NCI-H82 (cell line): ENCODE results near the gene BHLHA9.
"Not testable (repeated sequence)": the region's sequence is repeated elsewhere in the genome, so short reads cannot be mapped to it uniquely, and the experiment has no call there.

Source experiments
- DNase-seq: peaks from one replicate; lab custom pipeline; 2025; lab: John Stamatoyannopoulos, UW

The BHLHA9 gene

DNA sequence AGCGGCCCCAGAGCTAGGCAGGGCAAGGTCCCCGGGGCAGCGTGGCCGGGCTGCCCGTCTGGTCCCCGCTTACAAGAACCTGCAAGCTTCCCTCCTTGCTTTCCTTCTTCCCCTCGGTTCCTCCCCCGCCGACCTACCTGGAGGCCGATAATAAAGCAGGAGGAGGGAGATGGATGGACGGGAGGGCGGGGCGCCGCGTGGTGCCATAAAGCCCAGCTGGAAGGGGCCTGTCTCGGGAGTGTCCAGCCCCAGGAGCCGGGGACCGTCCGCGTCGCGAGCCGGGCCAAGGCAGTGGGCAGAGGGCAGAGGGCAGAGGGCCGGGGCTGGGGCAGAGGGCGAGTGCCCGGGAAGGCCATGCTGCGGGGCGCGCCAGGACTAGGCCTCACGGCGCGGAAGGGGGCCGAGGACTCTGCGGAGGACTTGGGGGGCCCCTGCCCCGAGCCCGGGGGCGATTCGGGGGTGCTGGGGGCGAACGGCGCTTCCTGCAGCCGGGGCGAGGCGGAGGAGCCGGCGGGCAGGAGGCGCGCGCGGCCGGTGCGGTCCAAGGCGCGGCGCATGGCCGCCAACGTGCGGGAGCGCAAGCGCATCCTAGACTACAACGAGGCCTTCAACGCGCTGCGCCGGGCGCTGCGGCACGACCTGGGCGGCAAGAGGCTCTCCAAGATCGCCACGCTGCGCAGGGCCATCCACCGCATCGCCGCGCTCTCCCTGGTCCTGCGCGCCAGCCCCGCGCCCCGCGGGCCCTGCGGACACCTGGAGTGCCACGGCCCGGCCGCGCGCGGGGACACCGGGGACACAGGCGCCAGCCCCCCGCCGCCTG is at the start of gene BHLHA9:
Gene BHLHA9, plus strand, starts transcription at position 235 of the 820 bp plus-strand sequence. Its CDS starts 120 bp downstream, at position 355.
- no peak for DNase-seq

DNA sequence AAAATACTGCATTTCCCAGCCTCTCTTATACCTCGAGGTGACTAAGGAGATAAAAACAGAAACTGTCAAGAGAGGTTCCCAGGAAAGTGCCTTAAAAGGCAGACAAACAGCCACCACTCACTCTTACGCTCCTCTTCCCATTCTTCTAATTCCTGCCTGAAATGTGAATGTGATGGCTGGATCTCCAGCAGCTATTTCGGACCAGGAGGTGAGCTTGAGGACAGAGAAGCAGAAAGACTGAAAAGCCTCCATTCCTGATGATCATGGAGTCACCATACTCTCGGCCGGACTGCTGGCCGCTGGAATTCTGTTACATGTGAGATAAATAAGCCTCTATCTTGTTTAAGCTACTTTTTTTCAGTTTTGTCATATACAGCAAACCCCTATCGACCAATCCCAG is 49.0 kb upstream of the BHLHA9 start:
- no peak for DNase-seq

DNA sequence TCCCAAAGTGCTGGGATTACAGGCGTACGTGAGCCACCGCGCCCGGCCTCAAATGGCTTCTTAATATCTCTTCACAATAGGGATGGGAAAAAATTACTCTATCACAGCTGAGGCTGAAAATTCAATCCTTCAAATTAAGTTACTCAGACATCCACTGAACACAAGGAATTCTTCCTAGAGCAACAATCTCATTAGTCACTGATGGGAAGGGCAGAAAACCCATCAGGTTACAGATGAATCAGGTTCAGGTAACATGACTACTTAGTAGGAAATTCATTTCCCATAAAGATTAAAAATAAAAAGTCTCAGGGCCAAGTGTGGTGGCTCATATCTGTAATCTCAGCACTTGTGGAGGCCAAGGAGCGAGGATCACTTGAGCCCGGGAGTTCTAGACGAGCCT is 47.9 kb upstream of the BHLHA9 start:
- no peak for DNase-seq

DNA sequence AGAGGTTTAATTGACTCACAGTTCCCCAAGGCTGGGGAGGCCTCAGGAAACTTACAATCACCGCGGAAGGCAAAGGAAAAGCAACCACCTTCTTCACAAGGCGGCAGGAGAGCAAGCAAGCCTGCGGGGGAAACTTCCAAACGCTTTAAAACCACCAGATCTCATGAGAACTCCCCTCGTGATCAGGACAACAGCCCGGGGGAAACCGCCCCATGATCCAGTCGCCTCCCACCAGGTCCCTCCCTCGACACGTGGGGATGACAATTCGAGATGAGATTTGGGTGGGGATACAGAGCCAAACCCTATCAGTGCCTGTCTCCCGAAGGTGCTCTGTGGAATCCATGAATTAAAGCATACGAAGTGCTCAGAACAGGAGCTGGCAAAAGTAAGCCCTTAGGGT is 46.6 kb upstream of the BHLHA9 start:
- DNase-seq: no peak

DNA sequence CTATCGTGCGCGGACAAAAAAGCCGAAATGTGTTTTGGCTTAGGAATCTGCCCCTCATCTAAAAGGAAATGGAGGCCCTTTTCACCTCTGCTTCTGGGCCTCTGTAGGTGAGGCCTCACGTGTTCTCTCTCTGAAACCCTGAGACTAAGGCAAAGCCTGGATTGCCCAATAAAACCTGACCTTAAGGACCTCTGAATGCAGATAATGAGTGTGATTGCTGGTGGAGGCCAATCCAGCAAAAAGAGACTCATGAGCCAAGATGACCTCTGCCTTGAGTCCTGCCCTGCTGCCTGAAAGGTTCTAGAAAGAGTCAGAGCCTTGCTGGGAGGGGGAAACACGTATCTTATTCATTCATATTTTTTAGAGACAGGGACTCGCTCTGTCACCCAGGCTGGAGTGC is 45.9 kb upstream of the BHLHA9 start:
- DNase-seq: no peak

GRCh38 chr17:1226308-1226707 is 43.9 kb upstream of the BHLHA9 start:
- no peak for DNase-seq

DNA sequence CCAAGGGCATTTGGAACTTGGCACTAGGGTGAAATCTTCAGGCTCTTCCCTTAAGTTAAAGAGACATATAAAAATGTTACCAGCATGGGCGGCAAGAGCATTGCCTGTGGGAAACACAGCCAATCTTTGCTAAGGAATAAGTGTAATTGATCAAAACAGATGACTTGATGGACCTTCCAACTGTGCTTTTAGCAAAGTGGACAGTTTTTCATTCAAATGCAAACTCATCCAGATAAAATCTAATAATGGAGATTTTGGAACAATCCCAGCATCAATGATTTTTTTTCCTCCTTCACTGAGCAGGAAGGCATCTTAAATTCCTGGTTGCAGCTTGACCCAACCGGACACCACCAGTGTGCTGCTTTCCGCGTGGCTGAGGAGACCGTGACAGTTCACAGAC is 42.9 kb upstream of the BHLHA9 start:
- DNase-seq: no peak

DNA sequence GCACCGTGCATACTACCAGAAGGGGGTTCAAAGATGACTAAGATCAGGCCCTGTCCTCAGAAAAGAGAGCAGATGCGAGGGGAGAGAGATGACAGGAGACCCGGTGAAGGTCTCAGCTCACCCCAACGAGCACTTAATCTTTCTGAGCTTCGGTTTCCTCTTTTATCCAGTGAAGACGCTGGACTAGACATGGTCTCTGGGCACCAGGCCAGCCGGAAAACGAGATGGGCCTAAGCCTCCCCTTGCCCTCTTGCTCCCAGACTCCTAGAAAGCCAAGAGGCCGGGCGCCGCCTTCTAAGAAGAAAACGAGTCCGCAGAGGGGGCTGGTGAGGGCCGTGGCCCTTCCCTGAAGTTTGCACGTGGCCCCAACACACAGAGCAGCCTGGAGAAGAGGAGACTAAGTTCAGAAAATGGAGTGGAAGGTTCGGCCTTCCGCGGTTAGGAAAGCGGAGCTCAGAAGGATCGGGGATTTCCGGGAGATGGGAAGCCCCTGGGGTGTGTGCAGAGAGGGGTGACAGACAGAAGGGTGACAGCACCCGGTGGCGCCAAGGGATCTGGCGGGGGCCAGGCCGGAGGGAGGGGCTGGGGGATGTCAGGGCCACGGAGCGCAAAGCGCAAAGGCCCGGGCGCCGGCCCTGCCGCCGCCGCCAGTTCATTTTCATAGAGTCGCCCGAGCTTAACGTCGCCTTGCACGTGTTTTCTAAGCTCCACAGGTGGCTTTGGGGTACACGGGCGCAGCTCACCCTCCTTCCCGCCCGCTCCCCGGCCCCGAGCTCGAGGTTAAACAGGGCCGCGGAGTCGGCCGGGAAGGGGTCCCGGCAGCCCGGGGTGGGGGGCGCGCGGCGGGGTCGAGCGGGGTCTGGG is 42.1 kb upstream of the BHLHA9 start:
- DNase-seq: peak; percentile 59

- no peak for DNase-seq
Measured at GRCh38 chr17:1228781-1229348, 41.4 kb upstream of the BHLHA9 start.

- peak; percentile 53 for DNase-seq
Measured at GRCh38 chr17:1229349-1229899, 40.8 kb upstream of the BHLHA9 start.

DNA sequence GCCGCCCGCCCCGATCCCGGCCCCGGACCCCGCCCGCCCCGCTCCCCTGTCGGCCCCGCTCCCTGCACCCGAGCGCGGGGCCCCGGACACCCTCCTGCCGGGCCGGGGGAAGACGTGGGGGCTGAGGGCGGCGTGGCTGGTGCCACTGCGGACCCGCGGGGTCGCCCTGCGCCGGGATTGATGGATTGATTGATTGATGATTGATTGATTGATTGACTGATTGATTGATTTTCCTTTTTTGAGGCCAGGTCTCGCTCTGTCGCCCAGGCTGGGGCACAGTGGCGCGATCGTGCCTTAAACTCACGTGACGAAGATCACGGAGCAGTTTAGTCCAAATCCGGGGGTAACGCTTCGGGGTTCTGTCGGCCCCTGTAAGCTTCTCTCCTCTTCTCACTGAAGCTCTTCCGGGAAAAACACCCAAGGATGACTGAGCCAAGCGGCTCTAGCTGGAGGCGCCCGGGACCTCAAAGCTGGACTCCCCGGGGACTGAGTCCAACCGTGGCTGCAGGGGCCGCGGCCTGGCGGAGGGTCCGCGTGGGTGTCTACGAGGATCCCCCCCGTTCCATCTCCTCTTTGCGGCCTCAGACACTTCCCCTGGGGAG is 40.2 kb upstream of the BHLHA9 start:
- DNase-seq: no peak

GRCh38 chr17:1231456-1231855 is 38.8 kb upstream of the BHLHA9 start:
- DNase-seq: no peak

DNA sequence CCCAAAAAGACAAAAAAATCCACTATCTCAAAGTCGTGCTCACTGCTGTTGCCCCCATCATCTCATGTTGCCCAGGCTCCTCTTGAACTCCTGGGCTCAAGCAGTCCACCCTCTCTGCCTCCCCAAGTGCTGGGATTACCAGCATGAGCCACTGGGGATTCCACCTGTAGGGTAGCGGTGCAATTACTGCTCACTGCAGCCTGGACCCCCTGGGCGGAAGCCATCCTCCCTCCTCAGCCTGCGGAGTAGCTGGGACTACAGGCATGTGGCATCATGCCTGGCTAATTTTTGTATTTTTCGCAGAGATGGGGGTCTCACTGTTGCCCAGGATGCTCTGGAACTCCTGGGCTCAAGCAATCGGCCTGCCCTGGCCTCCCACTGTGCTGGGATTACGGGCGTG is 37.9 kb upstream of the BHLHA9 start:
- DNase-seq: no peak

DNA sequence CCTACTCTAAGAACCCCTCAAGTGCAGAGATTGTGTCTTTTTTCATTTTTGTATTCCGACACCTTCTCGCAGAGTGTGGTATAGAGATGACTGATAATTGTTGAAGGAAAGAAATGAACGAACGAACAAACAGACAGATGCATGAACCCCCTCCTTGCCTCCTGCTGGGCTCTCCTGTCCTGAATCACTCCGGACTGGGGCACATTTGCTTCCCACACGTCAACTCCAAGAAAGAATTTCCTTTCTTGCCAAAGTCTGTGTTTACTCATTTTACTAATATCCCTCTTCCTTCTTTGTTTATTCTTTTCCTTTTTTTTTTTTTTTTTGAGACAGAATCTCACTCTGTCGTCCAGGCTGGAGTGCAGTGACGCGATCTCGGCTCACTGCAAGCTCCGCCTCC is 37.5 kb upstream of the BHLHA9 start:
- no peak for DNase-seq

- DNase-seq: no peak
Measured at GRCh38 chr17:1234455-1234854, 35.8 kb upstream of the BHLHA9 start.

- DNase-seq: no peak
Measured at GRCh38 chr17:1237471-1237870, 32.8 kb upstream of the BHLHA9 start.

DNA sequence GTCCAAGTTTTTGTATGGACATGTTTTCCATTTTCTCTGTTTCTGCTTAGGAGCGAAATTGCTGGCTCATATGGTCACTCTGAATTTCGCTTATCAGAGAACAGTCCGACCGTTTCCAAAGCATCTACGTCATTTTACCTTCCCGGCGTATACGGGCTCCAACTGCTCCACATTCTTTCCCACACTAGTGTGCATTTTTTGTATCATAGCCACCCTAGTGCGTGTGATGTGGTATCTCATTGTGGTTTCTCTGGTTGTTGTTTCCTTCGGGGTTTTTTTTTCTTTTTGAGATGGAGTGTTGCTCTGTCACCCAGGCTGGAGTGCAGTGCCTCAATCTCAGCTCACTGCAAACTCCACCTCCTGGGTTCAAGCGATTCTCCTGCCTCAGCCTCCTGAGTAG is 31.0 kb upstream of the BHLHA9 start:
- no peak for DNase-seq

DNA sequence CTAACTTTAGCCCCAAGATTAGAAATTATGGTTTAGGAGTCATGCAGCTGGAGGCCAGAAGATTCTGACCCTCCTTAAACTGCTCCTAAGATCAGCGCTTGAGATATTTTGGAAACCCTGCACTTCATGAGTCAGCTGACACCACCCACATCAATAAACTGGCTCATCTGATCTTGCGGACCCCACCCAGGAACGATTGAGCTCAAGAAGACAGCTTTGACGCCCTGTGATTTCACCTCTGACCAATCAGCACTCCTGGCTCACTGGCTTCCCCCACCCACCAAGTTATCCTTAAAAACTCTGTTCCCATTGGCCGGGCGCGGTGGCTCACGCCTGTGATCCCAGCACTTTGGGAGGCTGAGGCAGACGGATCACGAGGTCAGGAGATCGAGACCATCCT is 29.8 kb upstream of the BHLHA9 start:
- DNase-seq: not testable (repeated sequence)

- DNase-seq: no peak
Measured at GRCh38 chr17:1241929-1242328, 28.3 kb upstream of the BHLHA9 start.

- no peak for DNase-seq
Measured at GRCh38 chr17:1244606-1245012, 25.6 kb upstream of the BHLHA9 start.

- DNase-seq: no peak
Measured at GRCh38 chr17:1251866-1252608, 18.2 kb upstream of the BHLHA9 start.
